ENCODE measurements around the gene TSSK3.

Gene TSSK3

DNA sequence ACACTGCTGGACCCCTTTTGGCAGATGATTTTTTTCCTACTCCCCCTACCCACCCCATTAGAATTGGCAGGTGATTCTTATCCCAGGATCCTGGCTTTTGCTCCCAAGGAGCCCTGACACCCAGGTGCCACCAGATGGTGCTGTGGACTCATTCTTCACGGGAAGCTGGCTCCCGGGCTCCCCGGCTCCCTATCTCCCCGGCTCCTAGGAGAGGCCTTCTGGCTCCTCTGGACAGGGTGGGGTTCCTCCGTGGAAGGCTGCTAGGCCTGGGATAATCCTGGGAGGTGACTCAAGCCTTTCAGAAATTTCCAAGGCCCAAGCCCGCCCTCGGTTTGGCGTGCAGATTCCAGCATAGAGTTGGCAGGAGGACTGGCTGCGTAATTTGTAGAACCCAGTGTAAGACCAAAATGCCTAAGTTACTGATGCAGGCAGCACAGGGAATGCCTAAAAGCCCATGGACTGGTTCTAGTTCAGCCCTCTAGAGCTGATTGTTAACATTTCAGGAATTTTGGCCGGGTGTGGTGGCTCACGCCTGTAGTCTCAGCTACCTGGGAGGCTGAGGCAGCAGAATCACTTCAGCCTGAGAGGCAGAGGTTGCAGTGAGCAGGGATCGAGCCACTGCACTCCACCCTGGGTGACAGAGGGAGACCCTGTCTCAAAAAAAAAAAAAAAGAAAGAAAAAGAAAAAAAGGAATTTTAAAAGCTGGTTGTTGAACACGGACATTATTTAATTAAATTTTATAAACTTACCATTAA lies 38.7 kb downstream of the TSSK3 start:
- H3K27me3 ChIP-seq (replicated peaks; ENCODE audit: control insufficient read depth, insufficient read depth, low read length), result no peaks in the 10 kb centered on the region
- no peaks in the 10 kb centered on the region for H3K36me3 ChIP-seq (ENCODE audit: control insufficient read depth, insufficient read depth, low read length)
- peak; percentile 28 for DNase-seq (ENCODE audit: extremely low read depth, insufficient read length)
- no peak overlapping the region for H3K4me3 ChIP-seq (replicated peaks; ENCODE audit: low read depth, low read length)
- peak; percentile 93 for TF ChIP-seq CTCF (IDR thresholded peaks at IDR 0.05; ENCODE audit: insufficient read depth, low read length, poor library complexity, severe bottlenecking)

DNA sequence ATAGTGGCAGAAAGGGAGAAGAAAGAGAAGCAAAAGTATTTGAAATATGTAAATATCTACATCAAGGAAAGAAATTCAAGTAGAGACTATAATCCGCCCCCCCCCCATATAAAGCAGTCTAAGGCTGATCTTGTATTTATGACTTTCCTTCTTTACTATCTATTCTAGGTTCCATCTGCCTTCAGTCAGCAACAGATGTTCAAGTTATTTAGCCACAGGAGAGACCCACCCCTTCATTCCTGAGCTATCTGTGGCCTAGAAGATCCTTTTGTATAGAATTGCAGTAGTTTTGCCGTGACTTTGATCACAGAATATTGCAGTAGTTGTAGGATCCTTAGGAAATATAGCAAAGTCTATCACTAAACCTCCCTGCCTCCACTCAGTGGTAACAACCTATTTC lies 42.6 kb downstream of the TSSK3 start:
- no peak for DNase-seq (ENCODE audit: extremely low read depth, insufficient read length)
- TF ChIP-seq CTCF (IDR thresholded peaks at IDR 0.05; ENCODE audit: insufficient read depth, low read length, poor library complexity, severe bottlenecking), result no peak
- H3K4me3 ChIP-seq (replicated peaks; ENCODE audit: low read depth, low read length), result no peak overlapping the region

GRCh38 chr1:32405672-32406467 lies 43.5 kb downstream of the TSSK3 start:
- H3K36me3 ChIP-seq (ENCODE audit: control insufficient read depth, insufficient read depth, low read length), result no peaks in the 10 kb centered on the region
- no peaks in the 10 kb centered on the region; the same call in 1 of the 2 replicates for H3K27me3 ChIP-seq (replicated peaks; ENCODE audit: control insufficient read depth, insufficient read depth, low read length)
- no peak for DNase-seq (ENCODE audit: extremely low read depth, insufficient read length)
- no peak for TF ChIP-seq CTCF (IDR thresholded peaks at IDR 0.05; ENCODE audit: insufficient read depth, low read length, poor library complexity, severe bottlenecking)
- no peak overlapping the region for H3K4me3 ChIP-seq (replicated peaks; ENCODE audit: low read depth, low read length)

More for the DNA sequence above, 42.6 kb downstream of the TSSK3 start:
- Histone ChIP-seq H3K27me3 (replicated peaks; ENCODE audit: control insufficient read depth, insufficient read depth, low read length) (no peaks in the 10 kb centered on the region; the same call in 1 of the 2 replicates), H3K36me3 (ENCODE audit: control insufficient read depth, insufficient read depth, low read length) (no peaks in the 10 kb centered on the region)

GRCh38 chr1:32406629-32407111 lies 44.3 kb downstream of the TSSK3 start:
- TF ChIP-seq CTCF (IDR thresholded peaks at IDR 0.05; ENCODE audit: insufficient read depth, low read length, poor library complexity, severe bottlenecking), result no peak
- no peaks in the 10 kb centered on the region for H3K36me3 ChIP-seq (ENCODE audit: control insufficient read depth, insufficient read depth, low read length)
- H3K4me3 ChIP-seq (replicated peaks; ENCODE audit: low read depth, low read length), result no peak overlapping the region
- no peak for DNase-seq (ENCODE audit: extremely low read depth, insufficient read length)
- H3K27me3 ChIP-seq (replicated peaks; ENCODE audit: control insufficient read depth, insufficient read depth, low read length), result no peaks in the 10 kb centered on the region; the same call in 1 of the 2 replicates

- no peak for TF ChIP-seq CTCF (IDR thresholded peaks at IDR 0.05; ENCODE audit: insufficient read depth, low read length, poor library complexity, severe bottlenecking)
Observed at GRCh38 chr1:32411261-32411660, 48.9 kb downstream of the TSSK3 start.

More at GRCh38 chr1:32411261-32411660, 48.9 kb downstream of the TSSK3 start:
- Histone ChIP-seq H3K4me3 (replicated peaks; ENCODE audit: low read depth, low read length) (no peak overlapping the region), H3K27me3 (replicated peaks; ENCODE audit: control insufficient read depth, insufficient read depth, low read length) (no peaks in the 10 kb centered on the region; the same call in 1 of the 2 replicates), H3K36me3 (ENCODE audit: control insufficient read depth, insufficient read depth, low read length) (no peaks in the 10 kb centered on the region)
- DNase-seq (ENCODE audit: extremely low read depth, insufficient read length), result no peak

Data from GM06990 (cell line).